HepG2 (cell line): ENCODE results near the gene ZFP28. TPM values are rescaled to one million over a fixed set of nuclear protein-coding genes. Genes with fewer than 3 reads are reported as not detected.

Source experiments
- ATAC-seq: fragments of 200-7000 bp; cut with Tn5 transposase; 3 replicates; pipeline ENCODE4 v1.9.1; 2020; ENCODE audit warnings: mild to moderate bottlenecking, moderate library complexity
- BruUV-seq: library from RNA; stranded (reverse); fragments of 400-500 nt; replicated peaks from 2 replicates; lab custom pipeline; 2021; lab: Mats Ljungman, UMichigan
- CTCF ChIA-PET: fragments of 300-600 bp; formaldehyde crosslinking; extraction: SDS; loops from one replicate; lab custom pipeline; 2021; ENCODE audit warnings: low total read pairs, inconsistent platforms, low intra/inter-chr PET ratio; lab: Yijun Ruan, JAX
- POLR2A ChIA-PET: fragments of 350-600 bp; sonication (Branson Sonifier 250); formaldehyde crosslinking; loops from one replicate; lab custom pipeline; 2020; ENCODE audit warnings: antibody characterized with exemption, inconsistent platforms; lab: Yijun Ruan, JAX
- DNase-seq: peaks from one replicate; pipeline ENCODE4 v3.0.0-alpha.2; 2015; ENCODE audit warnings: low spot score
- FAIRE-seq: peaks from 3 replicates; lab custom pipeline; 2011; peaks lifted over from hg19 to GRCh38; lab: Jason Lieb, UNC
- H2AFZ ChIP-seq: one replicate; pipeline ENCODE4 v1.6.1; 2011; ENCODE audit warnings: low read length, inconsistent platforms
- H3K27ac ChIP-seq: fragments of 300-600 bp; 3 replicates; pipeline ENCODE4 v1.8.0; 2011; ENCODE audit warnings: mixed run types, mild to moderate bottlenecking, mixed read lengths, low read length, inconsistent platforms; ENCODE audit not compliant: insufficient read depth; ENCODE audit errors: extremely low read length
- H3K27me3 ChIP-seq, 2 experiments: fragments of 200-600 bp in 1 of 2; 2 replicates in 1 of 2; 3 replicates in 1 of 2; pipeline versions ENCODE4 v1.6.0 to v1.8.0; 2011; ENCODE audit warnings: low read length in 2 of 2, mild to moderate bottlenecking in 2 of 2, moderate library complexity in 2 of 2, inconsistent platforms in 1 of 2; ENCODE audit not compliant: insufficient read depth in 2 of 2, control insufficient read depth in 1 of 2
- H3K36me3 ChIP-seq, 2 experiments: fragments of 200-600 bp in 1 of 2; replicated peaks in 1 of 2; 2 replicates in 1 of 2; 3 replicates in 1 of 2; pipeline versions ENCODE4 v1.5.1 to v1.8.0; 2011; ENCODE audit warnings: low read length in 2 of 2, inconsistent platforms in 1 of 2; ENCODE audit not compliant: insufficient read depth in 2 of 2, control insufficient read depth in 1 of 2
- H3K4me1 ChIP-seq: 2 replicates; pipeline ENCODE4 v1.5.1; 2012; ENCODE audit warnings: low read length, inconsistent platforms; ENCODE audit not compliant: insufficient read depth
- H3K4me2 ChIP-seq: 2 replicates; pipeline ENCODE4 v1.6.0; 2011; ENCODE audit warnings: low read depth, low read length, inconsistent platforms
- H3K4me3 ChIP-seq, 3 experiments: fragments of 200-600 bp in 1 of 3; sonication (generic), shearing (Covaris generic) in 1 of 3; replicated peaks in 1 of 3; 2 replicates each; pipeline ENCODE4 v1.5.1; 2011 to 2016; ENCODE audit warnings: low read length in 3 of 3, inconsistent platforms in 2 of 3, low read depth in 2 of 3, mild to moderate bottlenecking in 2 of 3, control low read depth in 1 of 3, mixed read lengths in 1 of 3; ENCODE audit not compliant: insufficient read depth in 1 of 3
- H3K79me2 ChIP-seq: one replicate; pipeline ENCODE4 v1.6.1; 2011; ENCODE audit warnings: low read length, inconsistent platforms; ENCODE audit not compliant: insufficient read depth
- H3K9ac ChIP-seq: 2 replicates; pipeline ENCODE4 v1.6.0; 2011; ENCODE audit warnings: mild to moderate bottlenecking, low read depth, low read length, inconsistent platforms; ENCODE audit not compliant: insufficient read depth
- H3K9me3 ChIP-seq: 2 replicates; pipeline ENCODE4 v1.5.1; 2012; ENCODE audit warnings: mild to moderate bottlenecking, low read length
- H4K20me1 ChIP-seq: 2 replicates; pipeline ENCODE4 v1.6.0; 2011; ENCODE audit warnings: inconsistent platforms, mild to moderate bottlenecking, low read length, moderate library complexity; ENCODE audit not compliant: insufficient read depth
- ARID4A ChIP-seq: sonication (generic); formaldehyde crosslinking; IDR thresholded peaks from 2 replicates; pipeline ENCODE4 v1.5.0; 2020; ENCODE audit warnings: mild to moderate bottlenecking, missing genetic modification reagents, borderline replicate concordance
- CCAR2 ChIP-seq: fragments of 200-400 bp; formaldehyde crosslinking; optimal IDR thresholded peaks from 2 replicates; pipeline ENCODE3; 2018; ENCODE audit warnings: low read depth, mild to moderate bottlenecking, low read length, moderate library complexity
- ESRRA ChIP-seq: sonication (generic); formaldehyde crosslinking; IDR thresholded peaks from 2 replicates; pipeline ENCODE4 v1.5.1; 2020; ENCODE audit warnings: mild to moderate bottlenecking, low read depth, missing genetic modification reagents
- NFATC3 ChIP-seq: sonication (generic); formaldehyde crosslinking; IDR thresholded peaks from 2 replicates; pipeline ENCODE4 v1.5.1; 2020; ENCODE audit warnings: mild to moderate bottlenecking, missing genetic modification reagents
- PATZ1 ChIP-seq: sonication (generic); formaldehyde crosslinking; IDR thresholded peaks from 2 replicates; pipeline ENCODE4 v1.4.0; 2020; ENCODE audit warnings: missing genetic modification reagents
- RNF219 ChIP-seq: sonication (generic); formaldehyde crosslinking; IDR thresholded peaks from 2 replicates; pipeline ENCODE4 v1.5.0; 2020; ENCODE audit warnings: mild to moderate bottlenecking, missing genetic modification reagents
- TEAD2 ChIP-seq: sonication (generic); formaldehyde crosslinking; IDR thresholded peaks from 2 replicates; pipeline ENCODE4 v1.9.0; 2021; ENCODE audit warnings: missing genetic modification reagents
- ZBTB21 ChIP-seq: sonication (generic); formaldehyde crosslinking; IDR thresholded peaks from 2 replicates; pipeline ENCODE4 v1.4.0; 2020; ENCODE audit warnings: missing genetic modification reagents
- ZBTB7B ChIP-seq: sonication (generic); formaldehyde crosslinking; IDR thresholded peaks from 2 replicates; pipeline ENCODE4 v1.4.0; 2020; ENCODE audit warnings: missing genetic modification reagents
- ZNF33B ChIP-seq: sonication (generic); formaldehyde crosslinking; IDR thresholded peaks from 2 replicates; pipeline ENCODE4 v1.5.1; 2020; ENCODE audit warnings: mild to moderate bottlenecking, missing genetic modification reagents
- ZNF577 ChIP-seq: sonication (generic); formaldehyde crosslinking; IDR thresholded peaks from 2 replicates; pipeline ENCODE4 v1.4.0; 2020; ENCODE audit warnings: mild to moderate bottlenecking, low read depth, missing genetic modification reagents, borderline replicate concordance
- ZNF691 ChIP-seq: sonication (generic); formaldehyde crosslinking; IDR thresholded peaks from 2 replicates; pipeline ENCODE4 v1.4.0; 2020; ENCODE audit warnings: missing genetic modification reagents, low read depth, mild to moderate bottlenecking, borderline replicate concordance
- ZNF841 ChIP-seq: sonication (generic); formaldehyde crosslinking; IDR thresholded peaks from 2 replicates; pipeline ENCODE4 v1.8.1; 2023; ENCODE audit warnings: missing genetic modification reagents, borderline replicate concordance
- ZNF878 ChIP-seq: sonication (generic); formaldehyde crosslinking; IDR thresholded peaks from 2 replicates; pipeline ENCODE4 v1.8.1; 2023; ENCODE audit warnings: mild to moderate bottlenecking, missing genetic modification reagents, moderate library complexity
- WGBS: methylation state at CpG from one replicate; pipeline ENCODE4 v1.1.6; 2017; ENCODE audit warnings: low lambda C conversion rate; 5-methylcytosine and 5-hydroxymethylcytosine counted together
- in situ Hi-C: cut with HindIII; loops from 2 replicates; pipeline ENCODE4 v1.10.0; 2017; ENCODE audit warnings: low pct_unique_long_range_greater_than_20kb; ENCODE audit not compliant: extremely low pct_ligation_motif_present
- intact Hi-C: fragments of 100-400 bp; cut with micrococcal nuclease; formaldehyde crosslinking; loops from one replicate; pipeline ENCODE4 v1.10.0; 2022; ENCODE audit not compliant: unreplicated experiment
- polyA plus RNA-seq, 8 experiments: library from polyadenylated mRNA; depleted of rRNA in 3 of 8; stranded (reverse) in 7 of 8; unstranded in 1 of 8; fragments of >200 nt; fragmentation: Illumina TruSeq in 4 of 8; extraction: Trizol in 4 of 8; gene quantifications; 2 replicates each; pipeline versions ENCODE4 v1.2.1 to v1.2.3, GENCODE V29; 2011 to 2016; ENCODE audit warnings: low read depth in 4 of 8, missing spikeins in 1 of 8, mixed read lengths in 1 of 8; ENCODE audit not compliant: insufficient read depth in 1 of 8
- total RNA-seq, 5 experiments: library from RNA; depleted of rRNA; stranded (reverse); fragments of >200 nt; fragmentation: Illumina TruSeq; extraction: Trizol; gene quantifications; 2 replicates each; pipeline ENCODE4 v1.2.3, GENCODE V29; 2016; ENCODE audit warnings: low read depth in 1 of 5

ZFP28 gene
- total and polyA plus RNA-seq, 2 of the 13 experiments (the other 11 are each of a cell fraction or from before 2014, with no cell fraction given) = not detected

GRCh38 chr19:56562766-56563165 lies 24.0 kb downstream of the ZFP28 start (continued):
- no peak for TF ChIP-seq NFATC3 (CRISPR knock-in tag)
- no peak for TF ChIP-seq ZNF33B (CRISPR knock-in tag)
- no peak for TF ChIP-seq CCAR2
- TF ChIP-seq ZNF691 (CRISPR knock-in tag) = no peak
- TF ChIP-seq ZNF841 (CRISPR knock-in tag) = no peak

- Histone ChIP-seq H3K79me2 (no peaks in the 10 kb centered on the region), H4K20me1 (no peaks in the 10 kb centered on the region), H3K4me3 (no peak overlapping the region), H3K4me2 (no peak overlapping the region), H3K36me3 (no peaks in the 10 kb centered on the region), H3K9ac (no peak overlapping the region), H3K4me1 (no peaks in the 10 kb centered on the region), H3K9me3 (peaks cover 94% of the 10 kb centered on the region), H3K27ac (no peak overlapping the region), H3K27me3 (no peaks in the 10 kb centered on the region), H2AFZ (no peak overlapping the region)
- ChIA-PET POLR2A (no interaction called here), CTCF (no interaction called here)
- DNase-seq = no peak
- intact Hi-C loops (no loop called here), in situ Hi-C loops (no loop called here)
- no peak for FAIRE-seq
- no TSS peak for BruUV-seq
- WGBS = 75% methylated on average over 20 of the region's 23 CpGs
- ATAC-seq = no peak
- no peak for TF ChIP-seq TEAD2 (CRISPR knock-in tag)
- no peak for TF ChIP-seq ZBTB7B
- no peak for TF ChIP-seq RNF219 (CRISPR knock-in tag)
- no peak for TF ChIP-seq ARID4A
- no peak for TF ChIP-seq ZNF878 (CRISPR knock-in tag)
- TF ChIP-seq ESRRA (CRISPR knock-in tag) = no peak
- no peak for TF ChIP-seq ZNF577 (CRISPR knock-in tag)
- no peak for TF ChIP-seq PATZ1
- no peak for TF ChIP-seq ZBTB21 (CRISPR knock-in tag)
Measured at GRCh38 chr19:56566904-56567273, 28.1 kb downstream of the ZFP28 start.
